ENCODE results near the gene TMEM184B. TPM values are rescaled to one million over a fixed set of nuclear protein-coding genes. Genes with fewer than 3 reads are reported as not detected.

TMEM184B gene
- total and polyA plus RNA-seq, 12 donors, result 20.8 to 51.6 (median 42.3) TPM

DNA sequence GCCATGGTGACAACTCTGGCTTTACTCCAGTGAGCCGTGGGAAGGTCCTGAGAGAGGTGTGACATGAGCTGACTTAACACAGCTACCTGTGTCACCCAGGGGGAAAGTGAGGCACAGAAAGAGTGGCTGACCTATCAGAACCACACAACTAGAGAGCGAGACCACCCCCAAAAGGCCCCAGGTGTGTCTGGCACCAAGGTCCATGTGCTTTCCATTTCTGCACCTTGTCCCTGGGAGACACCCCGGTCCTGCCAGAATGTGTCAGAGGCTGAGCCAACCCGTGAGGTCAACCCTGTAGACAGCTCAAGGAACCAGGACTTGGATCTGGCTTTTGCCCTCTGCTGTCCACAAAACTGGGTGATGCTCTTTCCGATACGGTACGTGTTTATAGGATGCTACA lies 61.3 kb downstream of the TMEM184B start:
- Histone ChIP-seq H3K9me3 (no peaks in the 10 kb centered on the region), H3K4me3 (no peak overlapping the region), H3K4me1 (peaks cover 0 to 24% (median 15%) of the 10 kb centered on the region in 9 donors), H3K27me3 (no peaks in the 10 kb centered on the region), H3K27ac (no peak overlapping the region), H3K36me3 (peaks cover 0 to 22% (median 0%) of the 10 kb centered on the region in 9 donors)
- WGBS, 2 donors, result 92 to 97% methylated on average over 7 of the region's 7 CpGs
- ATAC-seq, result no peak
- no peak for DNase-seq
- intact Hi-C loops (cut with DNase I), result loop anchor here in 1 of 10 donors (5.0 kb wide), 1 partner anchor 56 kb away; no protein-coding TSS in a partner anchor
- TF ChIP-seq, protein P1, sequence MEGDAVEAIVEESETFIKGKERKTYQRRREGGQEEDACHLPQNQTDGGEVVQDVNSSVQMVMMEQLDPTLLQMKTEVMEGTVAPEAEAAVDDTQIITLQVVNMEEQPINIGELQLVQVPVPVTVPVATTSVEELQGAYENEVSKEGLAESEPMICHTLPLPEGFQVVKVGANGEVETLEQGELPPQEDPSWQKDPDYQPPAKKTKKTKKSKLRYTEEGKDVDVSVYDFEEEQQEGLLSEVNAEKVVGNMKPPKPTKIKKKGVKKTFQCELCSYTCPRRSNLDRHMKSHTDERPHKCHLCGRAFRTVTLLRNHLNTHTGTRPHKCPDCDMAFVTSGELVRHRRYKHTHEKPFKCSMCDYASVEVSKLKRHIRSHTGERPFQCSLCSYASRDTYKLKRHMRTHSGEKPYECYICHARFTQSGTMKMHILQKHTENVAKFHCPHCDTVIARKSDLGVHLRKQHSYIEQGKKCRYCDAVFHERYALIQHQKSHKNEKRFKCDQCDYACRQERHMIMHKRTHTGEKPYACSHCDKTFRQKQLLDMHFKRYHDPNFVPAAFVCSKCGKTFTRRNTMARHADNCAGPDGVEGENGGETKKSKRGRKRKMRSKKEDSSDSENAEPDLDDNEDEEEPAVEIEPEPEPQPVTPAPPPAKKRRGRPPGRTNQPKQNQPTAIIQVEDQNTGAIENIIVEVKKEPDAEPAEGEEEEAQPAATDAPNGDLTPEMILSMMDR (IDR thresholded peaks at IDR 0.05), result no peak

DNA sequence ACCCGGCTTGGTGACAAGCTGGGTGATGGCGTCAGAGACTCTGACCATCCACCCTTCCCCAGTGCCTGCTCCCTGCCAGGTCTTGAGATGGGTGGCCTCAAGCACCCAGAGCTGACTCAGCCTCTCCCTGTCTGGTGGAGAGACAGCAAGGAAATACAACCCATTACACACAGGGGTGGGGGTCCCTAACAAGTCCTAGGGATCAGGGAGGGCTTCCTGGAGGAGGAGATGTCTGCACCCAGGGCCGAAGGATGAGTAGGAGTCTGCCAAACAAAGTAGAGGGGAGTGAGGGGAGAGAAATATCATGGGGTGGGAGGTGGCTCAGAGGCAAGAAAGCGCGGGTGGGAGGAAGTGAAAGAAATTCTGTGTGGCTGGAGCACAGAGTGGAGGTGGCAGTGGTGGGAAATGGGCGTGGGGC lies 64.2 kb downstream of the TMEM184B start:
- WGBS, 2 donors, result 65 to 70% methylated on average over 6 of the region's 6 CpGs
- TF ChIP-seq, protein P1 (IDR thresholded peaks at IDR 0.05), result no peak
- ATAC-seq (no peak), DNase-seq (no peak)
- intact Hi-C loops (cut with DNase I), result loop anchor here in 4 of 10 donors (5.0 to 10.0 kb wide), 3 partner anchors 94 to 106 kb away; partner anchors contain the start of genes BAIAP2L2 (in 2 of the 4) and CSNK1E (in 2 of the 4)
- H3K4me1 ChIP-seq, result peaks cover 7 to 35% (median 27%) of the 10 kb centered on the region in 9 donors
- H3K36me3 ChIP-seq, result peaks cover 0 to 8% (median 0%) of the 10 kb centered on the region in 9 donors
- no peaks in the 10 kb centered on the region for H3K9me3 ChIP-seq
- H3K4me3 ChIP-seq, result no peak overlapping the region
- no peak overlapping the region for H3K27ac ChIP-seq
- no peaks in the 10 kb centered on the region for H3K27me3 ChIP-seq

DNA sequence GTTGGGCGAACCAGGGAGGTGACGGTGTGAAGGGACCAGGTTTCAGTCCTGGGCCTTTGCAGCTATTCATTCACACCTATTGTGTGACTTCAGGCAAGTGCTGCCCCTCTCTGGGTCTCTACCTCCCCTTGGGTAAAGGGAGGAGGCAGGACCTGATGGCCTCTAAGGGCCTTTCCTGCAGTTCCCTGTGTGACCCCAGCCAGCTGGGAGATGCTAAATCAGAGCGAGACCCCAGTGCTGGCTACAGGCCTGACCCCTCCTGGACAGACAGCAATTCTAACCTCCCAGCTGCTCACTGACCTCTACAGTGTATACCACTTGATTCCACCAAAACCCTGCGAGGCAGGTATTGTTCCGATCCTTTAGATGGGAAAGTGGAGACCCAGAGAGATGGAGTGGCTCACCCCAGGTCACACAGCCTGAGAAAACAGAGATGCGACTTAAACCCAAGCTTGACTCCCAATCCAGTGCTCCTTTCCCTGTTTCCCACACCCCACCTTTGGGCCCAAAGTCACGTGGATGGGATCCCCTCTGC lies 64.8 kb downstream of the TMEM184B start:
- H3K27ac ChIP-seq, result no peak overlapping the region

More for the DNA sequence above, 64.8 kb downstream of the TMEM184B start:
- DNase-seq (no peak), ATAC-seq (no peak)
- Histone ChIP-seq H3K4me1 (peaks cover 13 to 41% (median 33%) of the 10 kb centered on the region in 9 donors), H3K9me3 (no peaks in the 10 kb centered on the region), H3K27me3 (no peaks in the 10 kb centered on the region), H3K4me3 (no peak overlapping the region), H3K36me3 (peaks cover 0 to 8% (median 0%) of the 10 kb centered on the region in 9 donors)
- TF ChIP-seq, protein P1 (IDR thresholded peaks at IDR 0.05), result no peak
- WGBS, 2 donors, result 96% methylated on average over 7 of the region's 7 CpGs
- intact Hi-C loops (cut with DNase I), result loop anchor here in 4 of 10 donors (5.0 to 10.0 kb wide), 3 partner anchors 93 to 107 kb away; partner anchors contain the start of genes BAIAP2L2 (in 2 of the 4) and CSNK1E (in 2 of the 4)
